Liver (tissue), 9 donors: Measurements from ENCODE around the gene ZNF226. TPM values are rescaled to one million over a fixed set of nuclear protein-coding genes. Genes with fewer than 3 reads are reported as not detected.

Experiments
- DNase-seq: peaks from one replicate; pipeline ENCODE4 v3.0.0-alpha.2; 2017; ENCODE audit warnings: low spot score
- H3K27ac ChIP-seq, 2 donors: one replicate each; pipeline ENCODE4 v1.7.0; 2013; ENCODE audit warnings: inconsistent platforms in 2 of 2, low read length in 2 of 2, control low read depth in 1 of 2, low read depth in 1 of 2, mild to moderate bottlenecking in 1 of 2
- H3K27me3 ChIP-seq, 4 donors: one replicate each; pipeline versions ENCODE4 v1.6.1 to v1.7.0; 2013; ENCODE audit warnings: low read length in 3 of 4, inconsistent platforms in 1 of 4, mild to moderate bottlenecking in 1 of 4, moderate library complexity in 1 of 4; ENCODE audit not compliant: control insufficient read depth in 4 of 4, insufficient read depth in 4 of 4
- H3K36me3 ChIP-seq, 4 donors: one replicate each; pipeline versions ENCODE4 v1.6.1 to v1.7.0; 2013; ENCODE audit warnings: low read length in 3 of 4, mild to moderate bottlenecking in 3 of 4, low read depth in 1 of 4, moderate library complexity in 1 of 4; ENCODE audit not compliant: control insufficient read depth in 4 of 4, insufficient read depth in 3 of 4
- H3K4me1 ChIP-seq, 4 donors: one replicate each; pipeline versions ENCODE4 v1.6.1 to v1.7.0; 2013; ENCODE audit warnings: low read length in 3 of 4, mild to moderate bottlenecking in 3 of 4, moderate library complexity in 1 of 4; ENCODE audit not compliant: control insufficient read depth in 4 of 4, insufficient read depth in 4 of 4
- H3K4me3 ChIP-seq, 3 donors: one replicate each; pipeline versions ENCODE4 v1.6.1 to v1.7.0; 2013; ENCODE audit warnings: low read length in 3 of 3, control low read depth in 1 of 3, low read depth in 1 of 3, mild to moderate bottlenecking in 1 of 3
- H3K9ac ChIP-seq, 2 donors: one replicate each; pipeline ENCODE4 v1.7.0; 2013; ENCODE audit warnings: low read length in 2 of 2, mild to moderate bottlenecking in 2 of 2, moderate library complexity in 2 of 2, control low read depth in 1 of 2, low read depth in 1 of 2
- H3K9me3 ChIP-seq, 4 donors: one replicate each; pipeline versions ENCODE4 v1.6.1 to v1.7.0; 2013; ENCODE audit warnings: low read length in 3 of 4; ENCODE audit not compliant: control insufficient read depth in 4 of 4
- ATF3 ChIP-seq: IDR thresholded peaks from 2 replicates; pipeline ENCODE4 v1.6.1; 2016; ENCODE audit warnings: antibody characterized with exemption
- CTCF ChIP-seq: fragments of 150-350 bp; IDR thresholded peaks from 2 replicates; pipeline ENCODE4 v1.5.1; 2017; ENCODE audit warnings: improper control_type of control experiment, low read depth, low read length; ENCODE audit not compliant: missing input control
- EGR1 ChIP-seq, 2 donors: IDR thresholded peaks; 2 replicates each; pipeline ENCODE4 v1.6.1; 2016 to 2018; ENCODE audit warnings: antibody characterized with exemption in 2 of 2, low read depth in 2 of 2
- FOXA1 ChIP-seq: IDR thresholded peaks from 2 replicates; pipeline ENCODE4 v1.6.1; 2016; ENCODE audit warnings: antibody characterized with exemption
- FOXA2 ChIP-seq: IDR thresholded peaks from 2 replicates; pipeline ENCODE4 v1.6.1; 2016; ENCODE audit warnings: antibody characterized with exemption
- GABPA ChIP-seq, 2 donors: IDR thresholded peaks in 1 of 2; conservative IDR thresholded peaks in 1 of 2; 2 replicates each; pipeline ENCODE4 v1.6.1; 2016; ENCODE audit warnings: antibody characterized with exemption in 2 of 2, mild to moderate bottlenecking in 1 of 2, moderate library complexity in 1 of 2
- HNF4A ChIP-seq, 2 donors: conservative IDR thresholded peaks; 2 replicates each; pipeline ENCODE4 v1.6.1; 2016; ENCODE audit warnings: antibody characterized with exemption in 2 of 2, mild to moderate bottlenecking in 2 of 2
- HNF4G ChIP-seq: IDR thresholded peaks from 2 replicates; pipeline ENCODE4 v1.6.1; 2016; ENCODE audit warnings: antibody characterized with exemption
- JUND ChIP-seq, 2 donors: IDR thresholded peaks; 2 replicates each; pipeline ENCODE4 v1.6.1; 2016; ENCODE audit warnings: antibody characterized with exemption in 2 of 2
- MAX ChIP-seq: IDR thresholded peaks from 2 replicates; pipeline ENCODE4 v1.6.1; 2016; ENCODE audit warnings: antibody characterized with exemption
- NR2F2 ChIP-seq: IDR thresholded peaks from 2 replicates; pipeline ENCODE4 v1.6.1; 2016; ENCODE audit warnings: antibody characterized with exemption
- RAD21 ChIP-seq, 2 donors: IDR thresholded peaks; 2 replicates each; pipeline ENCODE4 v1.6.1; 2016; ENCODE audit warnings: antibody characterized with exemption in 2 of 2, mild to moderate bottlenecking in 2 of 2
- REST ChIP-seq: IDR thresholded peaks from 2 replicates; pipeline ENCODE4 v1.6.1; 2016; ENCODE audit warnings: antibody characterized with exemption, mild to moderate bottlenecking
- RXRA ChIP-seq, 2 donors: IDR thresholded peaks; 2 replicates each; pipeline ENCODE4 v1.6.1; 2017 to 2018; ENCODE audit warnings: antibody characterized with exemption in 2 of 2, mild to moderate bottlenecking in 1 of 2
- SP1 ChIP-seq: IDR thresholded peaks from 2 replicates; pipeline ENCODE4 v1.6.1; 2018; ENCODE audit warnings: antibody characterized with exemption, mild to moderate bottlenecking
- TAF1 ChIP-seq: conservative IDR thresholded peaks from 2 replicates; pipeline ENCODE4 v1.6.1; 2016; ENCODE audit warnings: antibody characterized with exemption, mild to moderate bottlenecking
- YY1 ChIP-seq: IDR thresholded peaks from 2 replicates; pipeline ENCODE4 v1.6.1; 2016; ENCODE audit warnings: antibody characterized with exemption, mild to moderate bottlenecking
- ZBTB33 ChIP-seq: IDR thresholded peaks from 2 replicates; pipeline ENCODE4 v1.6.1; 2016; ENCODE audit warnings: antibody characterized with exemption
- WGBS: extraction: QIAGEN DNeasy Blood & Tissue Kit; methylation state at CpG from one replicate; pipeline ENCODE4 v1.1.7; 2013; 5-methylcytosine and 5-hydroxymethylcytosine counted together
- polyA plus RNA-seq, 2 donors: library from polyadenylated mRNA; stranded (reverse) in 1 of 2; unstranded in 1 of 2; fragments of 200-250 nt in 1 of 2; fragments of >200 nt in 1 of 2; fragmentation: Nextera tagmentation in 1 of 2; extraction: Ambion mirVana in 1 of 2; gene quantifications; one replicate each; pipeline versions ENCODE4 v1.2.1 to v1.2.3, GENCODE V29; 2013 to 2015
- total RNA-seq, 2 donors: library from RNA; depleted of rRNA; stranded (reverse); fragments of >200 nt; gene quantifications; one replicate each; pipeline ENCODE4 v1.2.3, GENCODE V29; 2014
- donor health status: healthy.
- donor health status: healthy.
- donor health status: healthy.
- donor health status: healthy.
- donor health status: healthy.

The ZNF226 gene
- total and polyA plus RNA-seq, 4 donors: 6.4 to 10.6 (median 8.5) TPM

- DNase-seq: no peak
- WGBS: 91% methylated on average over 1 of the region's 1 CpG
- H3K9ac ChIP-seq: no peak overlapping the region
- H3K4me3 ChIP-seq: no peak overlapping the region
- H3K27ac ChIP-seq: no peak overlapping the region
- H3K9me3 ChIP-seq: peaks cover 5 to 40% (median 14%) of the 10 kb centered on the region in 4 donors
- peaks cover 0 to 5% (median 0%) of the 10 kb centered on the region in 4 donors for H3K36me3 ChIP-seq
- TF ChIP-seq RXRA (IDR thresholded peaks at IDR 0.05) (no peak), GABPA (IDR thresholded peaks at IDR 0.05 in 1 of 2, conservative IDR thresholded peaks at IDR 0.05 in 1 of 2) (no peak), MAX (no peak), HNF4A (conservative IDR thresholded peaks at IDR 0.05) (no peak), CTCF (no peak), NR2F2 (no peak), FOXA2 (no peak), TAF1 (no peak), RAD21 (IDR thresholded peaks at IDR 0.05) (no peak), YY1 (no peak), HNF4G (no peak), ATF3 (no peak), ZBTB33 (no peak), EGR1 (IDR thresholded peaks at IDR 0.05; ENCODE audit: low read depth in 2 of 2) (no peak), FOXA1 (no peak), JUND (IDR thresholded peaks at IDR 0.05) (no peak), REST (no peak), SP1 (no peak)
- peaks cover 0 to 3% (median 0%) of the 10 kb centered on the region in 4 donors for H3K27me3 ChIP-seq
- H3K4me1 ChIP-seq: peaks cover 0 to 3% (median 0%) of the 10 kb centered on the region in 4 donors
Measured at GRCh38 chr19:44202470-44202869, 37.6 kb downstream of the ZNF226 start.
